ENCODE measurements around the gene ORC5.
"Not testable (repeated sequence)": the region's sequence is repeated elsewhere in the genome, so short reads cannot be mapped to it uniquely, and the experiment has no call there.

The ORC5 gene

DNA sequence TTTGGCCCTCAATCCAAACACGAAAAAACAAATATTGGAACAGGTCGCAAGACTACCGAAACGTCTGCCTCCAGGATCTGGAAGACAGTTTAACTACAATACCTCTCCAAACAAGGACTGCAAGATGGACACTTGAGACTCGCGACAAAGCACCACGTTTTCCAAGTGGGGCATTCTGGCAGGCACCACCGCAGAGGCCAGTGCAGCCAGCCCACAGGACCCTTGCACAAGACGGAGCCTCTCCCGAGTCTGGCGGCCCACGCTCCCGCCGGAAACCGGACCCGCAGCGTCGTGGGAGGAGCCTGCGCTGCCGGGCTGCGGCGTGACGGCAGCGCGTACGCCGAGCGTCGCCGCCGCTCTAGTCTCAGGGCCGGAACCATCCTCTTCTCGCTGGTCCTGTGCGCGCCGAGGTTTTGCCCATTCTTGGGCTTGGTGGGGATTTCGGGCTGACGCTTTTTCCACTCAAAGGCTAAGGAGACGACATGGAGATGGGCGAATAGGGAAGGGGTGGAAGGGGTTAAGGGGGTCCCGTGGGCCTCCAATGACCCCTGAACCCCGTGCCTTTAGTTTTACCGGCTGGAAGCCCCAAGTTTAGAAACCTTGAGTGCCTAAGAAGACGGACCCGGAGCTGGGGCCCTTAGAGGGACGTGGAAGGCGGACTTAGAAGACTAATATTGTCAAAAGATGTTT, at the start of gene ORC5:
Gene ORC5 (minus strand): TSS at position 283 of the 690 bp plus-strand sequence. CDS start 109 bp downstream, at position 174.
- DNase-seq (ENCODE audit: low read depth): peak; percentile 49

DNA sequence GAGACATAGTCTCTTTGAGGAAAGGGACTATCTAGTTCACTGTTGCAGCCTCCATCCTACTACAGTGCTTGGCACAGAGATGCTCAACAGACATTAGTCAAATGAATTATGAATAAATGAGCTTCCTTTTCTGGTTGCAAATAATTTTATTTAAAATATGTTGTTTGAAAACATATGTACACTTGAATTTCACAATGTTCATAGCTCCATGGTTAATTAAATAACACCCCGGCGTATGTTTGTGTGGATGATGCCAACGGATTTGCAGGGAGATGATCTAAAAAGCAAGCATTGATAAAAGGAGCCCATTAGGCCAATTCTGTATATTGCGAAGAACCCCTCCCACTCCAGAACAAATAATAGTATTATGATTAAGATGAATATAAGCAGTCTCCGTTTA, 47.8 kb upstream of the ORC5 start:
- no peak for DNase-seq (ENCODE audit: low read depth)

DNA sequence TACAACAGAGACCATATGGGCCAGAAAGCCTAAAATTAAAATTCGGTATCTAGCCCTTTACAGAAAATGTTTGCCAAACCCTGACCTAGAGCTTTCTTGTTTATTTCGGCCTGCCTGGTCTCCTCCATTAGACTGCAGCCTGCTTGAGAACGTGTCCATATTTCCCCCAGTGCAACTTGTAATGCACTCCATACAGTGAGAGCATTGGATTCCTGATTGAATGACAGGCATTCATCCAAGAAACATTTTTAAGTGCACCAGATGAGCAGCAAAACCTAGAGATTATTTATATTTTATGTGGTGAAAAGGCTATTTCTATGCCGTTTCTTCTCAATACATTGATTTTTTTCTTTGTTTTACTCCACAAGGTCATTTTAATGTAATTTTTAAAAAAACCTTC, 47.4 kb upstream of the ORC5 start:
- no peak for DNase-seq (ENCODE audit: low read depth)

DNA sequence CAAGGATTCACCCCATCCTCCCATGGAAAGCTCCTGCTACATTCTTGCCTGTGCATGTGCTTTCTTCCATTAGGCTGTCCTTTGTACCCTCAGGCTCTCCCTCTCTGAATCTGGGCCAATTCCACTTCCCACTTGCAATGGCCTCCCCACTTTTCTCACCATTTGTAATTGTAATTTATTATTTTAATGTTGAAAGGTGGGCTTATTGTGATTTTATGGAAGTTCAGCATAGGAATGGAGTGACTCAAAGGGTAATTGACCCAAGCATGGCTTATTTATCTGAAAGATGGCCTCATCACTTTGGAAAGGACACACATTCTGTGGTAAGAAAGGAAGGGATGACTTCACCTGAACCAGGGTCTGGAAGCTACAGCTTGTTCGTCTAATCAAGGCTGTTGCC, 46.9 kb upstream of the ORC5 start:
- no peak for DNase-seq (ENCODE audit: low read depth)

DNA sequence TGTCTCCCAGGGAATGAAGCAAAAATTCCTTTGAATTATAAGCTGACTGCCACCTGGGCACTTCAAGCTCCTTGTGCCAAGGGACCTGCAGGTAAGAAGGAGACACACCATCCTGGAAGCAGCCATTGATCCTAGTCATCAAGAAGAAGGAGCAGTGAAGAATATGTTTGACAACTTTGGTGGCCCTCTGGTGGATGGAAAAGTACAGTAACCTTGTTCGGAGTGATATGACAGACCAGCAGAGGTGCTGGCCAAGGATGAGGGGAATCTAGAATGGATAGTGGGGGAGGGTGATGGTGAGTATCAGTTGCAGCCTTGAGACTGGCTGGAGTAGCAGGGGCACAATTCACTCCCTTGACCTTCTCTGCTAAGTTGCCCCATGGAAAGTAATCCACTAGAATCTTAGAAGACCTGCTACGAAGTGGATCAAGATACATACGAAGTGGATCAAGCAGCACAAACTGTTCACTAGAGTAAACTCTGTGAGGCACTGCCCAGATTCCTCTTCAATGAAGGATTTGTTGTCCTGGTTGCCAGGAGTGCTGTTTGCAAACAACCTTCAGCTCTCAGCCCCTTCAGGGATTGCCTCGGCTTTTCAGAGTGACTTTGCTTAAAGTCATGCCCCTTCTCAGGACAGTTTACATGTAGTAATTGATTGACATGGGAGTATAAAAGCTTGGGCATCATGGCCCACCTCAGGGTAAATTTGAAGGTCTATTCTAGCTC, 44.8 kb upstream of the ORC5 start:
- DNase-seq (ENCODE audit: low read depth): no peak

DNA sequence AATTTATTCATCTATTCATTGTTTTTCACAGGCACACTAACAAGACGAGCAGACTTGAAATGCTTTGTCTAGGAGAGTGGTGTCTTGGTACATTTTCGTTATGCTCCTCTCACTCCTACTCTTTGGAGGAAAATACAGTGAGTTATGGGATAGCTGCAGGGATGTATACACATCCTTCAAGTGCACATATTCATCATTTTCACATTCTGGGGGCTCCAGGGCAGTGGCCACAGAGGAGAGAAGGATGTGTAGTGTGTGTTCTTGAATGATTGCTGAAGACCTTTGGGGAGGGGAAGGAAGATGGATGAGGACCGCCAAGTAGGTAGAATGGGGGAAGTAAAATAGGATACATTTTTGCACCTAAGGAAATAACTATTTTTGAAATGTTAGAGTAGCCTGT, 34.8 kb upstream of the ORC5 start:
- DNase-seq (ENCODE audit: low read depth): no peak

DNA sequence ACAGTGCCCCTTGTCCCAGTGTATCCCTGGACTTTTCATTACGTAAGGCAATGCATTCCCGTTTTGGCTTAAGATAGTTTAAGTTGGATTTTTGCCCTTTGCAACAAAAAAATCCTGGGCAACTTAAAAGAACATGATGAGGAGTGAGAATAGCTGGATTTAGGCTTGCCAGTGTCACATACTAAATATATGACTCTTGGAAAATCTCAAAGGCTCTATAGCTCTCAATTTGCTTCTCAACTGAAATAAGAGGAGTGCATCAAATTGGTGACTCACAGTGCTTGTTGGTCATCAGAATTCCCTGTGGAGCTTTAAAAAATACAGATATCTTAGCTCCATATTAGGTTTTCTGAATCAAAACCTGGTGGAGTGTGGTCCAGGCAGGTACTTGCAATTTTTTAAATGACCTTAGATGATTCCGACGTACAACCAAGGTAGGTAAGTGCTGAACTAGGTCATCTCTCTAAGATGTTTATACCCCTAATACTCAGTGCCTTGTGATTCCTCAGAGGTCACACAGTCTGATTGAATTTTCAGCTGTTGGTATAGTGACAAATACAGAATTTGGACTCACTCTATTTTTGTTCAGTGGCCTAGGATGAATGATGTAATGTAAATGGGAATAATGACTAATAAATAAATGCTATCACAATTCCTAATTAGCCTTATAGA, 33.9 kb upstream of the ORC5 start:
- no peak for DNase-seq (ENCODE audit: low read depth)

DNA sequence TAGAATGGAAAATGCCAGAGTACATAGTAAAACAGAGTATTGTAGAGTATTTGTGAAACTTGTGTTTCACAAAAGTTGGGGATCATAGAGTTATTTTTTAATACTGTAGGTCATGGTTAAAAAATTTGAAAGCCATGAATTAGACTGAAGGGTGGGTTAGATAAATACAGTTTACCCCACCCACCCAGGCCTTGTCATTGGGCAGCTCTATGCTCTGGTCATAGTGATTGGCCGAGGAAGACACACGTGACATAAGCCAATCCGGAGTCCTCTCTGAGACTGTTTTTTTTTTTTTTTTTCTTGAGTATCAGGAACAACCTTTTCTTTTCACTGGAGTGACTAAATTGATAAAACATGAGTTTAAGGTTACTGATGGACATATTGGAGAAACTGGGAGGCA, 33.3 kb upstream of the ORC5 start:
- DNase-seq (ENCODE audit: low read depth): no peak

DNA sequence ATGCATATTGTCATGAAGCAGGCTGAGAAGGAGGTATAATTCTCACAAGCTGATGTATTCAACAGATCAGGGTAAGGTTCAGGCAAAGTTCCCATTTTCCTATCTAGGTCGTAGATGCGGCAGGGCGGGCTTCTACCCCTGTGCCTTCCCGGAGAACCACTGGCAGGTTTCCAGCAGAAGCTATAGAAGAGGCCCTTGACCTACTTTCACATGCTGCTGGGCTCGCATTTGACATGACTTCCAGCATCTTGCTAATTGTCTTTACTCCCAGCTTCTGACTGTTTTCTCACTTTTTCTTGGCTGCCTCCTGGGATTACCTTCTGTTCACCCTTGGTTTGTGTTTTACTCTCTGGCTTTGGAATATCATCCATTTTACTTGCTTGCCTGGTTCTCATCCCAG, 32.6 kb upstream of the ORC5 start:
- no peak for DNase-seq (ENCODE audit: low read depth)

DNA sequence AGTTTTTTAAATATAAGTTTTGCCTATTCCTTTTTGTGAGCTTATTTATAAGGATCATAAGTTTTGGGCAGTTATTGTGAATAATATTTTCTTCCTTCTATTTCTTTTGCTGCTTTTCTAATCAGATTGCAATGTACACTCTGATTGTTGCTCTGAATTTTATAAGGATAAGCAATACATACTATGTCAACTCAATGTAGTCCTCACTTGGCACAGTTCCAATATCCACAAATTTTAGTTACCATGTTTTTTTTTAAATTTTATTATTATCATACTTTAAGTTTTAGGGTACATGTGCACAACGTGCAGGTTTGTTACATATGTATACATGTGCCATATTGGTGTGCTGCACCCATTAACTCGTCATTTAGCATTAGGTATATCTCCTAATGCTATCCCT, 27.2 kb upstream of the ORC5 start:
- not testable (repeated sequence) for DNase-seq (ENCODE audit: low read depth)

DNA sequence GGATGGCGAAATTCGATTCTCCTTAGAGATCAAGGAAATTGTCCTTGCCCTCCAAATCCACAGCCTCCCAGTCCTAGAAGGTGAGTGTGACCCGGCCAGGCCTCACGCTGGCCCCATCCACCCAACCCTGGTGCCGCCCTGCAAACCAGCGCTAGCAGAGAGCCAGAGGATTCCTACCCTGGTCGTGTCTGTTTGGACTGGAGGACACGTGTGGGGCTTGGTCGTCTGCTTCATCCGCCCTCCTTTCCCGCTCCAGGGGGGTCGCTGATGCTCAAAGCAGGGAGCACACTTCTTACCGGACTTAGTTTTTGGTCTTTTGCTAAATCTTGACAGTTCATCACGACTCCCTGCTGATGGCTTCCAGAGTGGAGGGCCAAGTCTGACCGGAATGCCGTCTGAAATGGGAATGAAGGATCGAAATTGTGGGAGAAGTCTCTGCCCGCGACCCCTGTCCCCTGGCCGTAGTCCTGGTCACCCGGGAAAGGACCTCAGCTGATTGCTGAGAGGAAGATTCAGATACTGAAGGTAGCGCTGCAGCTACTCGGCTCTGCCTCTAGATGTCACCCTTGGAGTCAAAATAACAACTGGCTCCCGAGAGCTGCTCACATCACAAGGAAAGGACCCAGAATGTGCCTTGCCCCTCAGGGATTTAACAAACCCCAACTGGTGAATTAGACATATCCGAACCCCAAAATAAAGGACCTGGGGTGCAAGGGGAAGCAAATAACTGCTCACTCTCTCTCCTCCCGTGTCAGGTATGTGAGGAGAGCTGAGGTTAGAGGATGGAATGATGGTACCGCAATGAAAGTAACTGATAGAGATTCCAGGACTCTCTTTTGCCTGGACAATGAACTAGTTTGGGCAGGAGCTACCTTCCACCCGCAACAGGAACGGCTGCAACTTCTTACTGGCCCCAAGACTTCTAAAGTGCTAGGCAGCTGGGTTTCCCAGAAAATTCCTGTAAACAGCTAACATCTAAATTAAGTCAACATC, 23.5 kb upstream of the ORC5 start:
- DNase-seq (ENCODE audit: low read depth): peak; percentile 11

DNA sequence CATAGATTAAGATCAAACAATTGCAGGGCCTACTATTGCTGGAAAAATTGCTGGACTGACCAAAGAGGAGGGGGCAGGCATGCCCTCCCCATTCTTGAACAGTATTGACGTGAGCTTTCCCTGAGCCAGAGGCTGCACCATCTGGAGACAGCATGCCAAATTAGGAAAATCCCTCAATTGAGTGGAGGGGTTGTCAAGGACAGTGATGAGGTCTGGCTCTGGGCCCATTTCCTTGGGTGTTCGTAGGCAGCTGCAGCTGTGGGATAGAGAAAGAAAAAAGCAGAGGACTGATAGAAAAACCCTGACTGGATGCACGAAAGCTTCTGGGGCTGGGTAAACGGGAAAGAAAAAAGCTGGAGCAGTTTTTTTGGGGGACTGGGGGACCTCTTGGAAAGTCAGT, 22.8 kb upstream of the ORC5 start:
- no peak for DNase-seq (ENCODE audit: low read depth)

DNA sequence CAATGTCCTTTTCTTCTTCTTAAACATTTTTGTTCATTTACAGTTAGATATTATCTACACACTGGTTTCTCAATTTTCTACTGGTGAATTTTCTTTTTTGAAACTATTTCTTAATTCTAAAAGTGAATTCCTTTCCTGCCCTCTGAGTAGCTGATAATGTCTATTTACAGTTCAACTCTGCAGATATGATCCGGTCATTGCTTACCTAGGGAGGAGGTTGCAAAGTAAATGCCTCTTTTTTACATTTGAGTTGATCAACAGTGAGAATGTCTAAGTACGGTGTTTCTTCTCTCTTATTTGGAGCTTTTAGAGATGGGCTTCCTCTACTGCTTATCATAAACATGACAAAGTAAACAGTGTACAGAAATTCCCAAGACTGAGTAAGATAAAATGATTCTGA, 20.6 kb upstream of the ORC5 start:
- DNase-seq (ENCODE audit: low read depth): no peak

DNA sequence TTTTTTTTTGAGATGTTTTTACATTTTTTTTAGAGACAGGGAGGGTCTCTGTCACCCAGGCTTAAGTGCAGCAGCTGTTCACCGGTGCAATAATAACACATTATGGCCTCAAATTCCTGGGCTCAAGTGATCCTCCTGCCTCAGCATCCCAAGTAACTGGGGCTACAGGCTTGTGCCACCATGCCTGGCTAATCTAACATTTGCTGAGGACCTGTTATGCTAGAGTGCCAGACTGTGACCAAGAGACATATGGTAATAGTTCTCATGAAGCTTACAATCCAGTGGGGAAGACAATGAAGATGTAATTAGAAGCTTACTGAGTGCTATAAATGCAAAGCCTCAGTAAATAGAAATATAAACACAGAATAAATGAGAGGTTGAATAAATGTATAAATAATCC, 17.6 kb upstream of the ORC5 start:
- no peak for DNase-seq (ENCODE audit: low read depth)

DNA sequence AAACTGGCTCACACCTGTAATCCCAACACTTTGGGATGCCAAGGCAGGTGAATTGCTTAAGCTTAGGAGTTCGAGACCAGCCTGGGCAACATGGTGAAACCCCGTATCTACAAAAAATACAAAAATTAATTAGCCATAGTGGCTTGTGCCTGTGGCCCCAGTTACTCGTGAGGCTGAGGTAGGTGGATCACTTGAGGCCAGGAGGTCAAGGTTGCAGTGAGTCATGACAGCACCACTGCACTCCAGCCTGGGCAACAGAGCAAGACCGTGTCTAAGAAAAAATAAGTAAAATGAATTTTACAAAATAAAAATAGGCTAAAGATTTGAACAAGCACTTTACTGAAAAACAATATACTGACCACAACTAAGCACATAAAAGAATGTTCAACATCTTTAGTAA, 9.8 kb upstream of the ORC5 start:
- DNase-seq (ENCODE audit: low read depth): no peak

DNA sequence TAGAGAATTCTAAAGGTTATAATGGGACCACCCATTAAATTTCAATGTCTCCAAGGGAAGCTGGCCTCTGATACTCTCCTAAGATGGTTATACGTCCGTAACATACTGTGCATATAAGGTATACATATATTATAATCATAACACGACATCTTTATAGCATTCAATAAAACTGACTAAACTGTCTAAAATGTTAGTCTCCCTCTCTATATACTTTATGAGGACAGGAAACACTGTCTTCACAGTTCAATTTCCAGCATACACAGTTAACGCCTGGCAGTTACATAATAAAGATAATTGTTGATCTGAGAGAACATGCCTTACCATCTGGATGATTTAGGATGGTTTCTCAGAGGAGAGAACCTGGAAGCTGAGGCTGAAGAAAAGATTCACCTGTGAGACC, 1.2 kb upstream of the ORC5 start:
- DNase-seq (ENCODE audit: low read depth): no peak

DNA sequence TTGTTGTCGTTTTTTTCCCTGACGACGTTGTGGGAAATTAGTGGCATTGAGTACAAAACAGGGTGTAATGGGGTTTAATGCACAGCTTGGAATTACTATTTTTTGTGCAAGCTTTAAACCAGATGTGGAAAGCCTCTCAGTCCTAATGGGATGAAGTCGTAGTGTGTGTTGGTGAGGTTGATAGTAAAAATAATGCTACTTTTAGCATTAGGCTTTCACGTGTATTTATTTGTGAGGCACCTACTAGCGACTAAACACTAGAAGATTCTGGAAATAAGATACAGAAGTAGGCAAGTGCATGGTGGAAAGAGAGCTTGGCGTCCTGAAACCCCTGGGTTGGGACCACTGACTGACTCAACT, 588 bp upstream of the ORC5 start:
- no peak for DNase-seq (ENCODE audit: low read depth)

DNA sequence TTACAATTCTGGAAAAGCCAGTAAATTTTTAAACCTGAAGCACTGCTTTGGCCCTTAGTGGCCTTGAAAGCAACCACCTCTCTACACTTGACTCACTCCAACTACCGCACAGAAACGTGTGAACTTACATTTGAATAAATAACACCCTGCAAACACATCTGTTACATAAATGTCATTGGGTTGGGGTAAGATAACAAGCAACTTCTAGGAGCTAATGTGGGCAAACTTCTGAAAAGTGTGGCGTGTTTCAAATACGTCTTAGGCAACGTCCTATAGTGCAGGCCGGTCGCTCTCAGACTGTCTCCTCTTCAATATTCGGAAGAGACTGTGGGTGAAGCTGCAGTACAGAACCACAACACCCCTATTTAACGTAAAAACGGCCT, 474 bp downstream of the ORC5 start:
- no peak for DNase-seq (ENCODE audit: low read depth)

DNA sequence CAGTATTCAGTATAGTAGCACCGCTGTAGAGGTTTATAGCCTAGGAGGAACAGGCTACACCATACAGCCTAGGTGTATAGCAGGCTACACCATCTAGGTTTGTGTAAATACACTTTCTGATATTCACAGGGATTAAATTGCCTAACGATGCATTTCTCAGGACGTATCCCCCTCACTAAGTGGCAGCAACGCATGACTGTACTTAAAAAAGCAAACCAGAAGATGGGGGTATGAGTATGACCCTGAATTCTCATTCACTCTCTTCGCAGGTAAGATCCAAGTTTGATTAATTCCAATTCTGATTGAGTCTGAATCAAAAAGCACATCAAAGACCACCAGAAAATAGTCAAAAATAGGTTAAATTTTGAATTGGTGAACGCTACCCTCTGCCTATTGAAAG, 972 bp downstream of the ORC5 start:
- no peak for DNase-seq (ENCODE audit: low read depth)

DNA sequence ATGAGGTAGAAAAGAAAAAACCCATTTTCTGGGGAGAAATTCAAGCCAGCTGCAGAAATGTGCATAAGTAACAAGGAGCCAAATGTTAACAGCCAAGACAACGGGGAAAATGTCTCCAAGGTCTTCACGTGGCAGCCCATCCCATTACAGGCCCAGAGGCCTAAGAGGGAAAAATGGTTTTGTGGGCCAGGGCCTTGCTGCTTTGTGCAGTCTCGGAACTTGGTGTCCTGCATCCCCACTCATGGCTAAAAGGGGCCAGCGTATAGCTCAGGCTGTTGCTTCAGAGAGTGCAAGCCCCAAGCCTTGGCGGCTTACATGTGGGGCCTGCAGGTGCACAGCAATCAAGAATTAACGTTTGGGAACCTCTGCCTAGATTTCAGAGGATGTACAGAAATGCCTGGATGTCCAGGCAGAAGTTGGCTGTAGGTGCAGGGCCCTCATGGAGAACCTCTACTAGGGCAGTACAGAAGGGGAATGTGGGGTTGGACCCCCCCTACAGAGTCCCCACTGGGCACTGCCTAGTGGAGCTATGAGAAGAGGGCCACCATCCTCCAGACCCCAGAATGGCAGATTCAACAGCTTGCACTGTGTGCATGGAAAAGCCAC, 9.0 kb downstream of the ORC5 start:
- DNase-seq (ENCODE audit: low read depth): no peak

DNA sequence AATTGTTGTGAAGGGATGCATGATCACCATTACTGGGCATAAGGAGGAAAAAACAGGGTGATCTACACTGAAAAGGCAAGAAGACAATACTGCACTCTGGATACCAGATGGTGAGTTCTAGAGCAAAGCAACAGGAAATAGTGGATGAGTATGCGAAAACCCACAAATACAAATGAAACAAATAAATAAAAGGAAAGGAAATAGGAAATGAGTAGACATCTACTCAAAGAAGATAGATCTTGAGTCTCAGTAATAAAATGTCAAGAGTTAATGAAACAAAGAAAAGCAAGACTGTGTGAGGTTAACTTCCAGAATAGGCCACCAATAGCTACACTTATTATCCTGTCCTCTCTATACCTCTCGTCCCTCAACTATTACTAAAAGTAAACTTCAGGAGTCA, 11.7 kb downstream of the ORC5 start:
- no peak for DNase-seq (ENCODE audit: low read depth)

DNA sequence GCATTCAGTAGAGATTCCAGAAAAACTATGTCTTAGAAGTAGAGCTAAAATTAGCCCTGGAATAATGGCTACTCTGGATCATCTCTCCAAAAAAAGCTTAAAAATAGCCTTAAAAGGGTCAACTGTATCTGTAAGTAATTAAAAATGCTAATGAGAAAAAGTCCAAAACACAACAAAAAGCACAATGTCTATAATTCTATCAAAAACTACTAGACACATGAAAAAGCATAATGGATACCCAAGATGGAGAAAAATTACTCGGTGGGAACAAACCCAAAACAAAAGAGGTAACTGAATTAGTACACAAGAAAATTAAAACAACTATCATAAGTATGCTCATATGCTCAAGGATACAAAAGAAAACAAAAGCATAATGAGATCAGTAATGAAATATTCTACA, 15.4 kb downstream of the ORC5 start:
- DNase-seq (ENCODE audit: low read depth): no peak
